ENCODE measurements around the gene GIMAP2.
"Not testable (repeated sequence)": the region's sequence is repeated elsewhere in the genome, so short reads cannot be mapped to it uniquely, and the experiment has no call there.

Gene GIMAP2

GRCh38 chr7:150676854-150677253 is 8.7 kb upstream of the GIMAP2 start:
- not testable (repeated sequence) for DNase-seq (ENCODE audit: low read depth, low spot score)

GRCh38 chr7:150678601-150679000 is 6.9 kb upstream of the GIMAP2 start:
- DNase-seq (ENCODE audit: low read depth, low spot score): not testable (repeated sequence)

- DNase-seq (ENCODE audit: low read depth, low spot score): not testable (repeated sequence)
Observed at GRCh38 chr7:150680364-150680763, 5.1 kb upstream of the GIMAP2 start.

GRCh38 chr7:150686030-150686631 is 625 bp downstream of the GIMAP2 start:
- DNase-seq (ENCODE audit: low read depth, low spot score): no peak

- no peak for DNase-seq (ENCODE audit: low read depth, low spot score)
Observed at GRCh38 chr7:150688630-150689029, 3.1 kb downstream of the GIMAP2 start.

GRCh38 chr7:150695654-150696053 is 10.1 kb downstream of the GIMAP2 start:
- no peak for DNase-seq (ENCODE audit: low read depth, low spot score)

GRCh38 chr7:150703209-150703608 is 17.7 kb downstream of the GIMAP2 start:
- DNase-seq (ENCODE audit: low read depth, low spot score): no peak

GRCh38 chr7:150715293-150715692 is 29.8 kb downstream of the GIMAP2 start:
- DNase-seq (ENCODE audit: low read depth, low spot score): no peak

GRCh38 chr7:150715738-150716137 is 30.2 kb downstream of the GIMAP2 start:
- no peak for DNase-seq (ENCODE audit: low read depth, low spot score)

- no peak for DNase-seq (ENCODE audit: low read depth, low spot score)
Observed at GRCh38 chr7:150716368-150716767, 30.9 kb downstream of the GIMAP2 start, which contains the start of gene GIMAP1. GIMAP1 (plus strand) TSS chr7:150716613; CDS start chr7:150719048, 2,435 bp downstream.

GRCh38 chr7:150716939-150717338 is 31.4 kb downstream of the GIMAP2 start:
- DNase-seq (ENCODE audit: low read depth, low spot score): no peak

GRCh38 chr7:150717814-150718420 is 32.4 kb downstream of the GIMAP2 start:
- DNase-seq (ENCODE audit: low read depth, low spot score): no peak

- DNase-seq (ENCODE audit: low read depth, low spot score): no peak
Observed at GRCh38 chr7:150719436-150719835, 33.9 kb downstream of the GIMAP2 start.

- DNase-seq (ENCODE audit: low read depth, low spot score): no peak
Observed at GRCh38 chr7:150719960-150720891, 34.7 kb downstream of the GIMAP2 start.

- DNase-seq (ENCODE audit: low read depth, low spot score): no peak
Observed at GRCh38 chr7:150721970-150722373, 36.5 kb downstream of the GIMAP2 start.

- peak; percentile 1 for DNase-seq (ENCODE audit: low read depth, low spot score)
Observed at GRCh38 chr7:150722431-150722931, 37.0 kb downstream of the GIMAP2 start.

GRCh38 chr7:150723467-150723866 is 38.0 kb downstream of the GIMAP2 start:
- no peak for DNase-seq (ENCODE audit: low read depth, low spot score)

- DNase-seq (ENCODE audit: low read depth, low spot score): no peak
Observed at GRCh38 chr7:150727381-150727780, 41.9 kb downstream of the GIMAP2 start.

GRCh38 chr7:150728011-150728410 is 42.5 kb downstream of the GIMAP2 start:
- no peak for DNase-seq (ENCODE audit: low read depth, low spot score)

GRCh38 chr7:150728609-150729008 is 43.1 kb downstream of the GIMAP2 start:
- DNase-seq (ENCODE audit: low read depth, low spot score): no peak

- no peak for DNase-seq (ENCODE audit: low read depth, low spot score)
Observed at GRCh38 chr7:150731916-150732315, 46.4 kb downstream of the GIMAP2 start.

- no peak for DNase-seq (ENCODE audit: low read depth, low spot score)
Observed at GRCh38 chr7:150732786-150733481, 47.4 kb downstream of the GIMAP2 start.

All from astrocyte of the hippocampus (primary cell).